GM19025 (cell line): ENCODE results near the gene LRRC59.
"Not testable (repeated sequence)": the region's sequence is repeated elsewhere in the genome, so short reads cannot be mapped to it uniquely, and the experiment has no call there.

ENCODE experiments used
- ATAC-seq: cut with Tn5 transposase; IDR thresholded peaks from one replicate; pipeline ENCODE4 v1.9.1; 2021; ENCODE audit warnings: mild to moderate bottlenecking, low read depth, moderate library complexity; ENCODE audit not compliant: unreplicated experiment

LRRC59 gene

GRCh38 chr17:50424996-50425681, 27.8 kb upstream of the LRRC59 start:
- no peak for ATAC-seq

DNA sequence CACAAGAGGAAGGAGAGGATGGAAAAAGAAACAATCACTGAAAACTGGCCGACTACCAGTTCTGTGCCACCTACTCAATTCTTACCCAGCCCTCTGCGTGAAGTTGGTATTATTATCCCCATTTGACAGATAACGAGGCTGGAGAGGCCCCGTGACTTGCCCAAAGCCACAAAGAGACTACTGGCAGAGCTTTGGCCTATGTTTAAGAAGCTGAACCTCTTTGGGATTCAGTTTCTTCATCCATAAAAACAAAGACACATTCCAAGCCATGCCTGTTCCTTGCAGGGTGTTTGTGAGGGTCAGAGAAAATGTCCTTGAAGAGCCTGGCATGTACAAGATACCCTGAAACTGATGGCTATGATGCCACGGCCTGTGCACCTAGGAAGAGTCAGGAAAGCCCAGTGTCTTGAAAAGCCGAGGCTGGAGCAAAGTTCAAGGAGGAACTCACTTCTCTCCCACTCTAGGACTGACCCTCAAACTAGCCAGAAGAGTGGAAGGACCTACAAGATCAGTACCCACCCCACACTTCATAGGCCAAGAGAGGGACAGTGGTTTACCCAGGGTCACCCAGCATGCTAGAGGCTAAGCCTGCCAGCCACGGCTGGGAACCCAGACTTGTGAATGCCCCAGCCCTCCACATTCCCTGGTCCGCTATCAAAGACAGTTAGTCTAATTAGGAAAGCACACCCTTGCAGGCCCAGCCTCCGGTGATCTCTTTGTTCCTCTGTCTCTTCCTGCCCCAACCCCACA, 27.1 kb upstream of the LRRC59 start:
- ATAC-seq = no peak

DNA sequence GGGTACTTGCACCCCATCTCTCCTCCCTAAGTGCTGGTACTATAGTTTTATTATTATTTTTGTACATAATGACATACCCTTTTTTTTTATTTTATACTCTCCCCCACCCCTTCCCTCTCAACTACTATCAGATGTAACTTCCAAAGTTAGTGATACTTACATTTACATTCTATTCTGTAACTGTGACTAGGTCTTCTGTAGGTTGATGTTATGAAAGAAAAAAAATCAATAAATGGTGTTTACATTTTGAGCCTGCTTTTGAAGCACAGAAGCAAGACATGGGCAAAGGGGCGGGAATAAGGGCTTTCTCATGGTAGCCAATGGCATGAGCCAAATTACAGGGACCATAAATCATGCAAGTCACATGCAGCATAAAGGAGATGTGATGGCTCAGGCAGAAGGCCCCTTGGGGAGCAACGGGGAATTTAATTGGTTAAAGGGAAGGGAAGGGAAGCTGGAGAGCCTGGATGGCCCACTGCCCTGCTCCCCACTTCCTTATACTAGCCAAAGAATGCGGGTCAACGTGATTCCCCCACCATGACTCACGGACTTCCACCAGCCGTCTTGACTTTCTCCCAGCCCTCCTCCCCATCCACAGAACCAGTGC, 26.3 kb upstream of the LRRC59 start:
- no peak for ATAC-seq

GRCh38 chr17:50422738-50423137, 25.4 kb upstream of the LRRC59 start:
- no peak for ATAC-seq

GRCh38 chr17:50421308-50422051, 24.2 kb upstream of the LRRC59 start:
- ATAC-seq = no peak

GRCh38 chr17:50420419-50421112, 23.2 kb upstream of the LRRC59 start:
- no peak for ATAC-seq

DNA sequence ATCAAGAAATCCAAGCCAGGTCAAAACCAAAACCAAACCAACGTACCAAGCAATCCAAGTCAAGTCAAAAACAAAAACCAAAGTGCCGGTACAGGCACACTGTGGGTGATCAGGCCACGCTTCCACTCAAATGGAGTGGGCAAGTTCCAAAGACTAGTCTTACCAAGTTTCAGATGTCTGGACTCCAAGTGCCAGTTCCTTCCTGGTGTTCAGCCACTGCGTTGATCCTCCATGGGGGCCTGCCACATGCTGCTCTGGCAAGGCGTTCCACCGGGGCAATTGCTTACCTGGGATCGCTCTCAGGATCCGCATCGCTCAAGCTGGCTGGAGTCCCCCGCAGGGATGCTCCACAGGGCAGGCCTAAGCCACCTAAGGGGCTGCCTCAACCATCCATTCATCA, 22.3 kb upstream of the LRRC59 start:
- ATAC-seq = not testable (repeated sequence)

- ATAC-seq = no peak
Observed at GRCh38 chr17:50414808-50415207, 17.5 kb upstream of the LRRC59 start.

DNA sequence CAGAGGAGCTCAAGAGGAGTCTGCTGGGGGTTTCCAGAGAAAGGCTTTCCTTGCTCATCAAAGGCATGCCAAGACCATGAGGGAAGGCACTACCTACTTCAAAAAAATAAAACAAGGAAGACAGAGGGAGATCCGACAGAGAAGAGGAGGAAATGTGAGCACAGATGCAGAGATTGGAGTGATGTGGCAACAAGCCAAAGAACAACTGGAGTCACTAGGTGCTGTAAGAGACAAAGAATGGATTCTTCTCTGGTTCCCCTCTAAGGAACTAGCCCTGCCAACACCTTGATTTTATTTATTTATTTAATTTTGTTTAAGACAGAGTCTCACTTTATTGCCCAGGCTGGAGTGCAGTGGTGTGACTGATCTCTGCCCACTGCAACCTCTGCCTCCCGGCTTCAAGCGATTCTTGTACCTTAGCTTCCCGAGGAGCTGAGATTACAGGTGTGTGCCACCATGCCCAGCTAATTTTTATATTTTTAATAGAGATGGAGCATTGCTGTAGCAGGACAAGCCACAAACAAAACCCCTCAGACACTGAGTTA, 14.9 kb upstream of the LRRC59 start:
- no peak for ATAC-seq

- ATAC-seq = no peak
Observed at GRCh38 chr17:50407921-50408320, 10.6 kb upstream of the LRRC59 start.

DNA sequence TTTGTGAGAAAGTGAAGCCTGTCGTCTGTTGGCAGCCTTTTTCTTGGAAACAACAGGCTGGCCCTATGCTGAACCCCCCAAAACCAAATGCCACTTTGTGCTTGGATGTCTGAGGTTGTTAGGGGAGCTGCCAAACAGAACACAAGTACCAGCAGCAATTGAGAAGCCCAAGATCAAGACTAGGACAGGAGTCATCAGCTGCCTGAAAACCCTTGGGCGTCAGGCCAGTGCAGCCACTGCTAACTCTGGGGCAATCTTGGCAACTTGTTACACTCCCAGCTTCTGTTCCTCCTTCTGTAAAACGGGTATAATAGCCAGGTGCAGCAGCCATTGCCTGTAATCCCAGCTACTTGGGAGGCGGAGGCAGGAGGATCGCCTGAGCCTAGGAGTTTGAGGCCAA, 9.3 kb upstream of the LRRC59 start:
- ATAC-seq = no peak

DNA sequence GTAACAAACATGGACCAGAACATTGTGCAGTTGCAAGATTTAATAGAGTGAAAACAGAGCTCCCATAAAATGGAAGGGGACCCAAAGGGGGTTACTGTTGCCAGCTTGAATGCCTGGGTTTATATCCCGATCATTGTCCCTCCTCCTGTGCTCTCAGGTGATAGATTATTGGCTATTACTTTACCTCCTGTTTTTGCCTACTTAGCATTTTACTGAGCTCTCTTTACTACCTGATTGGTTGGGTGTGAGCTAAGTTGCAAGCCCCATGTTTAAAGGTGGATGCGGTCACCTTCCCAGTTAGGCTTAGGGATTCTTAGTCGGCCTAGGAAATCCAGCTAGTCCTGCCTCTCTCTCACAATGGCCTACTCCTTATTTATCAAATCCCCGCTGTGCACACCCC, 8.0 kb upstream of the LRRC59 start:
- not testable (repeated sequence) for ATAC-seq

- not testable (repeated sequence) for ATAC-seq
Observed at GRCh38 chr17:50399591-50399990, 2.3 kb upstream of the LRRC59 start.

DNA sequence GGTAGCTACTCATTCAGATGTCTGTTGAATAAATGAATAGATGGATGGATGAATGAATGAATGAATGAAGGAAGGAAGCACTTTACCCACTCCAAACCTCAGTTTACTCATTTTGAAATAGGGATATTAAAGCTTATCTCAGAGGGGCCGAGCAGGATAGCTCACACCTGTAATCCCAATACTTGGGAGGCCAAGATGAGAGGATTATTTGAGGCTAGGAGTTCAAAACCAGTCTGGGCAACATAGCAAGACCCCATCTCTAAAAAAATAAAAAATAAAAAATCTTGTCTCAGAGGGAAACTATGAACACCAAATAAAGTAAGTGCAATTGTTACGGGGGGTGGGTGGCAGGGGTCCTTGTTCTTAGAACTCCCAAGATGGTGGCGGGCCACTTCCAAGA, 1.3 kb upstream of the LRRC59 start:
- not testable (repeated sequence) for ATAC-seq

DNA sequence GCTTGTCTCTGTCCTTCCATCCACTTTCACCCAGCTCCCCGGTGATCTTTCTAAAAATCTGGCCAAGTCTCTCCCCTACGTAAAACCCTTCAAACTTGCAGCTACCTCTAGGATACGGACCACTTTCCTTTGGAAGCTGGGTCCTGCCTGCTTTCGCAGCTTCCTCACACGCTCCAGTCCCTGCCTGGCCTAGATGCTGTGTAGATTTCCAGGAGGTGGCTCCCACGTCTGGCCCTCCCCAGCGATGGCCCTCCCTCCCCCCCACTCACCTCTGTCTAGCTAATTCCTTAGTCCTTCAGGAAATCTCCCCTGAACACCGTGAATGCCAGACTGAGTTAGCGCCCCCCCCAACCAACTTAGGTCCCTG, 579 bp upstream of the LRRC59 start:
- no peak for ATAC-seq

DNA sequence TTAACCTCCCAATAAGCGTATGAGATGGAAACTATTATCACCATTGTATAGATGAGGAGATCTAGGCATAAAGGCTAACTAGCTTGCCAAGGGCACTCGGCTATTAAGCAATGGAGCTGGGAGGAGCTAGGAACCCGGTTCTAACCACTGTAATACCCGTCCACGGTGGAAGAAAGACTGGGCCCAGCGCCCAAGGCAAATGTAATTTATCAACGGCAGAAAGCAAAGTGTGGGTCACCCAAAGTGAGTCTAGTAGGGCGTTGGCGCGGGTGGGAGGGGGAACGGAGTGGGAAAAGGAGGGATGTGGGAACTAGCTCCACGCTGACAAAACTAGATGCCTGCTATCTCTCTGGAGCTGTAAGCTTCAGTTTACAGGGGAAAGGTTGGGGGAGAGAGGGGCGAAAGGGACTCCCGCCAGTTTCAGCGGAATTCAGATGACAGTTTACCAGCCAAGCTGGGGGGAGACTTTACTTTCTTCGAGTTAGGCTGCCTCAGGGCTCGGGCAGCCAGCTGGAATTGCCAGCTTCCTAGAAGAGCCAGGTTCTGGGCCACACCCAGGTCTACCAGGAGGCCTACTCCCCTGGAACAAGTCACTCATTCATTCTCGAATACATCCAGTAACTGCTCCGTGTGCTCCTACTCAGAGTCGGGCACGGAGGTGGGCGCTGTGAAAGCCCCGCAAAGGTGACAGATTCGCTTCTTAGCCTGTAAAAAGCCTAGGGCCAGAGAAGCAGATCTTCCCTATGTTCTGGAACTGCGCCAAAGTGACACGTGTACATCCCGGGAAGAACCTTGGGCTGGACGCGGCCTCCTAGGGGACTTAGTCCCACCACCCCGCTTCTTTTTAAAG, 837 bp downstream of the LRRC59 start:
- no peak for ATAC-seq

DNA sequence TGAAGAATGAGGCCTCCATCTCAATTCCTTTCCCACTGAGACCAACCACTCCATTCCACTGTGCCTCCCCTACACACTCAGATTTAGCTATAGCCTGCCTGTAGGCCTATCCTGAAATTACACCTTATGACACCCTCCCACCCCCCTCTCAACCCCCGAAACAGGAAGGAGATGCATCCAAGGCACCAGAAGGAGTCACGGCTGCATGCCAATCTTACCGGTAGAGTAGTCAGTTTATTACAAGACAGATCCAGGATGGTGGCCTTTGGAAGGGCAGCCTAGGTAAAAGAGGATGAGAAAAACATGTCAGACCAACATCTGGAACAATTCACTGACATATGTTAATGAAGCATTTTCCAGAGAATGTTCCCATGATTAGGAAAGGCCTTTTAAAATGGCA, 2.6 kb downstream of the LRRC59 start:
- no peak for ATAC-seq

GRCh38 chr17:50393700-50394099, 3.6 kb downstream of the LRRC59 start:
- no peak for ATAC-seq

DNA sequence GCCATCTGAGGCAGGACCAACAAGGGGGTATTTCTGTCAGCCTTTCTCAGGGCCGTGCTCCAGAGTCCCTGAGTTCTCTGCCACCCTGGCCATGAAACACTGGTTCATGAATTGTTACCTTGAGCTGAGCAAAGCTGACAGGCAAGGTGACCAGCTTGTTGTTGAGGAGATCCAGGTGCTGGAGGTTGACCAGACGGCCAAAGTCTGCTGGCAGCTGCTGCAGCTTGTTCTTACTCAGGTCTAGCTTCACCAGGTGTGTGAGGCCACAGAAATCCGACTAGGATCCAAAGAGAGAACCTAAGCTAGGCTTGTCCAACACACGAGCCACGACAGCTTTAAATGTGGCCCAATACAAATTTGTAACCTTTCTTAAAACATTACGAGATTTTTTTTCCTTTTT, 4.7 kb downstream of the LRRC59 start:
- no peak for ATAC-seq
